OCI-LY3 (cell line): ENCODE measurements around the gene C2CD2L.

ENCODE experiments used
- CTCF ChIP-seq: fragments of 200-600, 300-600 bp; sonication (generic); IDR thresholded peaks from 2 replicates; pipeline ENCODE4 v1.5.1; 2014; ENCODE audit warnings: antibody characterized with exemption, low read length, low read depth
- EZH2phosphoT487 ChIP-seq: fragments of 200-600 bp; shearing (Covaris generic); IDR thresholded peaks from 2 replicates; pipeline ENCODE4 v1.6.1; 2018; ENCODE audit warnings: antibody characterized with exemption, mixed run types, low read depth

- no peak for TF ChIP-seq CTCF
- no peak for TF ChIP-seq EZH2phosphoT487
These were observed 6.6 kb downstream of the C2CD2L start for GRCh38 chr11:119113716-119114115.
